GM12874 (cell line): ENCODE data around the gene ARL6IP1.

Experiments
- TF ChIP-seq, protein P1 (sequence below): IDR thresholded peaks from 2 replicates; pipeline ENCODE4 v1.5.1; 2011; ENCODE audit warnings: low read depth, mild to moderate bottlenecking, control low read depth, low read length, moderate library complexity; ENCODE audit not compliant: insufficient read depth

The ARL6IP1 gene

DNA sequence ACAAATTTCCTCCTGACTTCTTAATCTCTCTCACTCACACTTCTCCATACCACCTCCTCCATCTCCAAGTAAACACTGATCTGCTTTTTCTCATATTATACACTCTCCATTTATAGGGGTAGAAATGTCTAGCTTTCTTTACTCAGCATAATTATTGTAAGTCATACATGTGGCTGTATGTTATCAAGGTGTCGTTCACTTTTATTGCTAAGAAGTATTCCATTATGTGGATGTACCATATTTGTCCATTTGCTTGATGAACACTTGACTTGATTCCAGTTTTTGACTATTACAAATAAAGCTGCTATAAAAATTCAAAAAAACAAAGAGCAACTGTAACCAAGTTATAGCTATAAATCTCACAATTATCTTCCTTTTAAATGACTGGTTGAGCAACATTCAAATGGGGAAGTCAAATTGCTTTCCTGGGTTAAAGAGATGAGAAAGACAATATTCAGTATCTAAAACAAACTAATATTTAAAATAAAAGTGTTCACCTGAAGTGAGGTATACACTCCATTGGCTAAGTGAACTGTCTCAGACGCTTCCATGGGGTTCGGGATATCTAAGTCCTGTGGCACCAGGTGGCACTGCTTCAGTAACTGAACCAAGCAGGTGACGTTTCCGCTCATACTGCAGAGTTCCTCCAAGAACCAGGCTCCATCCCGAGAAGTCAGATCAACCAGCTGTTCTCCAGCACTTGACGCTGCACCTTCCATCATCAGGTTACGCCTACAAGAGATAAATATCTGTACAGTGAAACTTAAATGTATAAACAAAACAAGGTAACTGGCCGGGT, 32.6 kb upstream of the ARL6IP1 start:
- TF ChIP-seq, protein P1, sequence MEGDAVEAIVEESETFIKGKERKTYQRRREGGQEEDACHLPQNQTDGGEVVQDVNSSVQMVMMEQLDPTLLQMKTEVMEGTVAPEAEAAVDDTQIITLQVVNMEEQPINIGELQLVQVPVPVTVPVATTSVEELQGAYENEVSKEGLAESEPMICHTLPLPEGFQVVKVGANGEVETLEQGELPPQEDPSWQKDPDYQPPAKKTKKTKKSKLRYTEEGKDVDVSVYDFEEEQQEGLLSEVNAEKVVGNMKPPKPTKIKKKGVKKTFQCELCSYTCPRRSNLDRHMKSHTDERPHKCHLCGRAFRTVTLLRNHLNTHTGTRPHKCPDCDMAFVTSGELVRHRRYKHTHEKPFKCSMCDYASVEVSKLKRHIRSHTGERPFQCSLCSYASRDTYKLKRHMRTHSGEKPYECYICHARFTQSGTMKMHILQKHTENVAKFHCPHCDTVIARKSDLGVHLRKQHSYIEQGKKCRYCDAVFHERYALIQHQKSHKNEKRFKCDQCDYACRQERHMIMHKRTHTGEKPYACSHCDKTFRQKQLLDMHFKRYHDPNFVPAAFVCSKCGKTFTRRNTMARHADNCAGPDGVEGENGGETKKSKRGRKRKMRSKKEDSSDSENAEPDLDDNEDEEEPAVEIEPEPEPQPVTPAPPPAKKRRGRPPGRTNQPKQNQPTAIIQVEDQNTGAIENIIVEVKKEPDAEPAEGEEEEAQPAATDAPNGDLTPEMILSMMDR = no peak

DNA sequence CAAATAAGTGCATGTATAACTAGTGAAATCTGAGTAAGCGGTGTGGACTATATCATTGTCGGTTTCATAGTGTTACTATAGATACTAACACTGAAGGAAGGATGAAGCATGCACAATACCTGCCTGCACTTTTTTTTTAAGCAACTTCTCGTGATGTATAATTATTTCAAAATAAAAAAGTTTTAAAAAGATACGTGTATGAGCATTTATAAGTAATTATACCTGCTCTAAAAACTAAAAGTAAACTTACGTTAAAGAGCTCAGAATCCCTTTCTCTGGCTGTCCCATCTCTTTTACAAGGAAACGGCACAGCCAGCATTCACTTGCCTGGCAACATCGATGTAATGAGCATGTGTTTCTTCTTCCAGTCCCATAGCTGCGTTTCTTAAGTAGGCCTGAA, 31.3 kb upstream of the ARL6IP1 start:
- TF ChIP-seq, protein P1 = no peak

DNA sequence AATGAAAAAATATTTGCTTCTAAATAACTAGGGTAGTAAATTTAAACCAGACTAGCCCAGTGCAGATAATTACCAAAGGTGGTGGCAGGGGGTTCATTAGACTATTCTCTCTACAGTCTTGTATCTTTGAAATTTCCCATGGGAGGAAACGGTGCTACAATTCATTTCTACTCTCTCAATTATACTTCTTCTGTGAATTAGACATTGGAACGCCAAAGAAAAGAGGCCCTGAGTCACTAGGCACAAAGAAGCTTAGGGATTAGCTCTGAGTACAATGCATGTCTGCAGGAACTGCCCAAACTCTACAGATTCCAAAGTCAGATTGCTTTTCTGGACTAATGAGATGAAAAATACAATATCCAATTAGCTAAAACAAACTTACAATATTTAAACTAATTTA, 30.7 kb upstream of the ARL6IP1 start:
- TF ChIP-seq, protein P1 = no peak

DNA sequence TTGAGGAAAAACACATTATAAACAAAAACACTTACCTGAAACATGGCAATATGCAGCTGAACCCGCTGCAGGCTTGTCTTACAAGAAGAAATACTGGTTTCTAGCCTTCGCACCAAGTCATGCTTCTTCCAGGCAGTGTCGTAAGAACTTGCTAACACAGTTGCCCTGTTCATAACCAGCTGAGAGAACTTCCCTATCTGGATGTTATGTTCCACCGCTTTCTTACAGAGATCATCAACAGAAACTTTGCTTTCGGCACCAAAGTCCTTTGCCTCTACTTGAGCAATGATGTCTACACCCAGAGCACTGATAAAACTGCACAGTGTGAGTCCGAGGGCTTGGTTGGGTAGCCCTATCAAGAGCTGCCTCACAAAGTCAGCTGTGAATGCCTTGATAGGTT, 27.9 kb upstream of the ARL6IP1 start:
- TF ChIP-seq, protein P1 = no peak

DNA sequence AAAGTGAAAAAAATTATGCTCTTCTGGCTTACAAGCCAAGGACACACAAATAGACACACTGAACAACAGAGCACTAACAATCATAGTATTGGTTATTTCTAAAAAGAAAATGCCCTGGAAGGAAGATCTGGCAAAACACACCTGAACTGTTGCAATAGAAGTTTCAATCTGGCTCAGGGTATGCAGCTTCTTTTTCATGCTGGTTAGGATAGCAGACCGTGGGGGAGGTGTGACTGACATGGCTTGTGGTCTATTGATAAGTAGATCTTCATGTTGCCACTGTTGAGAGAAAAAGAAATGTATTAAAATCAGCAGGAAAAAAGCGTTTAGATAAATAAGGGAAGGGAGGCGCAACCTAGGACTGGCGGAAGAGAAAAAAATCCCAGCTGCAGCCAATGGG, 26.5 kb upstream of the ARL6IP1 start:
- TF ChIP-seq, protein P1 = no peak

DNA sequence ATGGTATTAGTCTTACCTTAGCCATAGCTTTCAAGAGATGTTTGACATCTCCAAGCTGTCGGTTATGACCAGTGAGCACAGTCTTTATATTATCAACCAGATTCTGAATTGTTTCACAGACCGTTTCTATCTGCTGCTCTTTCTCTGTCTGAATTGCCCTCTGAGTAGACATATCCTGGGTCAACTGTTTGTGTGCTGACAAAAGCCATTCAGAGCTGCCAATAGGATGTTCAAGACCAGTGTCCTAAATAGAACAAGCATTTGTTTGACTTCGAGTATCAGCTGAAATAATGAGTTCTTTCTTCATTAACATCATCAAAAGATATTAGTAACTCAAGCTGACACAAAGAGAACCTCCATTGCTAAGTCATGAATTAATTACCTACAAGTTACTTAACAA, 14.9 kb upstream of the ARL6IP1 start:
- TF ChIP-seq, protein P1 = no peak

DNA sequence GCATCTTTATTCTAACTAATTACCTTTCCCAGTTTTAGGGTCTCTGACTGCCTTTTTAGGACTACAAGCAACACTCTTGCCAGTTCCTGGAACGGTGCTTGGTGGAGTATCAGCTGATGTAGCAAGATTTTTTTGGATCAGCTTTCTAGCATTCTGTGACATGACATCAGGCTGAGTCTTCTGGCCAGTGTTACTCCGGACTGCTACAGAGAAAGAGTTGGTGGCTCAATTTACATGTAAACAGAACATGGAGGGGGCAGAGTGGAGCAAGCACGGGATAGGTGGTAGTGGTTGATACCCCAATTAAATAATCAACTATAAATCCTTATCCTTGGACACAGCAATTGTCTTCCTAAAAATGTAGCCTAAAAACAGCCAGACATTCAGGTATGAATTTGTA, 10.6 kb upstream of the ARL6IP1 start:
- TF ChIP-seq, protein P1 = no peak
